Measurements from ENCODE around the gene ADAT3.
A peak's percentile ranks its signal among the peaks of the same experiment; 100 is the strongest.

ADAT3 gene

DNA sequence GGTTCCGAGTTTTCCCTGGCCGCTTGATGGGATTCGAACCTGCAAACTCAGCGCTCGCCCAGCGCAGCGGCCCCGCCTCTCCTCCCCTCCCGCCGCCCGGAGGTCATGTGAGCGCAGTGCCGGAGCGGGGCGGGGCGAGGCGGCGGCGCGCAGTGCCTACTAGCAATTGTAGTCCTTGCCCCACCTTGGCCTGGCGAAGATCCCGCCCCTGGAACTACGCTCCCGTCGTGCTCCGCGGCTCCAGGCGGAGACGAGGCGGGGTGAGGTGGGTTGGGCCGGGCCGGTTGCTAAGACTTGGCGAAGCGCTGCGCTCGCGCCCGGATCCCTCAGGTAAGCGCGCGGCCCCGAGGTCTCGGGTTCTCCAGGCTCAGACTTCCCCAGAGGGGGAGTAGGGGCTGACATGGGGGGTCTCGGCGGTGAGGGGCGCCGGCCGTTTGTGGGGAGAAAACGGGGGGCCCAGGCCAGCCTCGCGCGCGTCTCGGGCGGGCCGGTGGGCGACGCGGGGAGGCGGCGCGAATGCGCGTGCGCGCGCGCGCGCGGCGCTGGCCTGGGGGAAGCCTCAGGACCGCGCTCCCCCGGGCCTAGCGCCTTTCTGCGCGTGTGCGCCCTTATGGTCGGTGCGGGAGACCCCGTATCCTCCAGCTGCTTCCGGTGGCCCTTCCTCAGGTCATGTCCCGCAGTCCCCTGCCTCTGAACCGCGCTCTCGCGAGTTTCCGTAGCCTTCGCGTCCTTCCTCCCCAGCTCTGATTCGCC is at the start of gene ADAT3, which contains the start of gene SCAMP4:
TSS of gene ADAT3 (plus strand) at position 290 of the 753 bp plus-strand sequence. CDS start 6,649 bp downstream, outside the sequence.
TSS of gene SCAMP4 (plus strand) at position 290 of the 753 bp plus-strand sequence. CDS start 9,621 bp downstream, outside the sequence.
- DNase-seq (ENCODE audit: low spot score), result peak; percentile 98

DNA sequence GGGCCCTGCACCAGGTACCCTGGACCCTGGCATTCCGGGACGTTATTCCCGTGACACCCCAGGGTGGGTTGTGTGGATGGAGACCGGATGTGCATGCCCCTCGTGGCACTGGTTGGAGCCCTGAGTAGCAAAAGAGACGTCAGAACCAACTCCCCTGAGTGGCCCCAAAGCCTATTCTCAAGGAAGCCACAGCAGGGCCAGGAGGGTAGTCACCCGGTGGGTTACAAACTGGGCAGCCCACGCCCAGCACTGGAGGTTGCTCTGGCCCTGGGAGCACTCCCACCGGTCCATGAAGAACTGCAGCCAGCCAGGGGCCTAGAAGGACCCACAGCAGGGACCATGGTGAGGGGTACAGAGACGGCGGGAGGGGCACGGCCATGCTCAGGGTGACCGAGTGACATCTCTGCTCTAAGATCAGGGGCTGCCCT is 49.4 kb upstream of the ADAT3 start:
- DNase-seq (ENCODE audit: low spot score), result peak; percentile 62

GRCh38 chr19:1856345-1856697 is 48.9 kb upstream of the ADAT3 start:
- DNase-seq (ENCODE audit: low spot score), result peak; percentile 73

DNA sequence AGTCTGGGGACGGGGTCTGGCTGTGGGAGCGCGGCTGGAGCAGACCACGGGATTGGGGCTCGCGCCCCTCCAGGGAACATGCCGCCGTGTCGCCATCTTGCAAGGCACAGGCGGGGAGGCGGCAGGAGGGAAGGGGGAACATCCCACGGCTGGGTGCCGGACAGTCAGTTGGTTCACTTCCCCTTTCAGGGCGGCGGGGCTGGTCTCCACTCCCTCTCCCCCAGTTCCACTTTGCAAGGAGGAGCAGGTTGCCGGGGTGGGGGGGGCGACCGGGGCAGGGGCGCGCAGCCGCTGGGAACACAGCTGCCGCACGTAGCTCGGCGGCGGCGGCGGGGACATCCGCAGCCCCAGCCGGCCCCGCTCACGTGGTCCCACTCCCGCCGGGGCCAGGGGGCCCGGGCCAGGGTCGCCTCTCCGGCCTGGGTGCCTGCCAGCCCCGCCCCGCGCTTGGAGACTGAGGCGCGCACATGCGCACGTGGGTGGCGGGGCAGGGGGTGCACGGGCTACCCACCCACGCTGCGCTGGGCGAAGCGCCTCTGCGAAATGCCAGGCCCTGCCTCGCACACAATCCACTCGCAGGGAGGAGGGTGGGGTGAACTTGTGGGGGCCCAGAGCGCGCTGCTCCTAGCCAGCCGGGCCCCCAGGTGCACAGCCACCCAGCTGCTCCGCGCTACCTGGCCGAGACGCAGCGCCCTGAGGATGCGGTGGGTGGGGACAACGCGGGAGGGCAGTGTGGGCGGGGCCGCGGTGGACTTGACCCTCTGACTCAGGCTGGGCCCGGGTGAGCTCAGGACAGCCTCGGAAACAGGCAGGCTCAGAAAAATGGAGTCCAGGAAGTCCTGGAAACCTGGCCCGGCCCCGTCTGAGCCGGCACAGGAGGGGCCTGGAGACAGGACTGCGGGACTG is 48.2 kb upstream of the ADAT3 start:
- peak; percentile 83 for DNase-seq (ENCODE audit: low spot score)

DNA sequence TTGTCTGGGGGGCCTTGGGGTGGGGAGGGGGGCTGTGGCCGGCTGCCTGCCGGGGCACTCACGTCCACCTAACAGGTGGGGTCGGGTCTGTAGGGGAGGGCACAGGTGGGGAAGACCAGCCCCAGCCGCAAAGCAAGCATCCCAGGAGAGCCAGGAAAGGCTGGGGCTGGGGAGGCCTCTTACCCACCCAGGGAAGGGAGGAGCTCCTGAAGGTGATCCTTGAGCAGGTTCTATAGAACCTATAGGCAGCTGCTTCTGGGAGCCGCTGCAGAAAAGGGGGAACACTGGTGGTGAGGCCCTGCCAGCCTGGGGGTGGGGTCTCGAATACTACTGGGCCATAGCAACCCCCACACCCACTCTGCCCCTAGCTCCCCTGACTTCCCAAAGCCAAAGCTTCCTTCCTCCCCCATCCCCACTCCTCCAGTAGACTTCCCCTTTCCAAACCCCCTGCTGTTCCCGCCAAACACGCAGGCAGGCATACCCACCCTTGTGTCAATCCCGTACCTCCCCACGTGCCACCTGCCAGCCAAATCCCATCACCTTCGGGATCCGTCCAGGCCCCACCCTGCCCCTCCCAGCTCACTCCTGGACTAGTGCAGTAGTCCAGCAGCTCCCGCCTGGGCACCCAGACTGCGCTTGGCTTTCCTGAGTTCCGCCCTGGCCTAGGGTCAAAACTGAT is 47.4 kb upstream of the ADAT3 start:
- DNase-seq (ENCODE audit: low spot score), result no peak

DNA sequence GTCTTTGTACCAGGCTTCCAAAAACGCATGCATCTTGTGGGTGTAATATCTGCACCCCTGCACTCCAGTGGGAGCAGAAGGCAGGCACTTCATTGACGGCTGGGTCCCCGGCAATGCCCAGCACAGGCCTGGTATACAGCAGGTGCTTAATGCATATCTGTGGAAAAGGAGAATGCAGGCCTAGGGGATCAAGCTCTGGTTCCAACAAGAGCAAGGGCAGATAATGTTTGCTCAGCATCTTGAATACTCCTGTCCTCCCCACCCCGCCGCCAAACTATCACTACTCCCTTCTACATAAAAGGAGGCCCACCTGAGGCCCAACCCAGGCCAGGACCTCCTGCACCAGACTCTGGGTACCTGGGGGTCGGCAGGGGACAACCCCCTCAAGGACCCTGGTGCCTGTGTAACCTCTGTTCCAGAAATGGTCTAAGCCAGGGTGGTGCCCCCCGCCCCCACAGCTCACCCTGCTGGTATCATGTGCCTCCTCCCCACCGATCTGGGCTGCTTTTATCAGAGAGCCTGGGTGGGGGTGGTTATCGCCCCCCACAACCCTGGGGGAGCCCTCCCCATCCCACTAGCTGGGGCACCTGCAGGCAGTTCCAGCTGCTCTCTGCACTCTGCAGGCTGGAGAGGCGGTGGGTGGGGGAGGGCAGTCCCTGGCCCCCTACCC is 46.7 kb upstream of the ADAT3 start:
- DNase-seq (ENCODE audit: low spot score), result peak; percentile 44

DNA sequence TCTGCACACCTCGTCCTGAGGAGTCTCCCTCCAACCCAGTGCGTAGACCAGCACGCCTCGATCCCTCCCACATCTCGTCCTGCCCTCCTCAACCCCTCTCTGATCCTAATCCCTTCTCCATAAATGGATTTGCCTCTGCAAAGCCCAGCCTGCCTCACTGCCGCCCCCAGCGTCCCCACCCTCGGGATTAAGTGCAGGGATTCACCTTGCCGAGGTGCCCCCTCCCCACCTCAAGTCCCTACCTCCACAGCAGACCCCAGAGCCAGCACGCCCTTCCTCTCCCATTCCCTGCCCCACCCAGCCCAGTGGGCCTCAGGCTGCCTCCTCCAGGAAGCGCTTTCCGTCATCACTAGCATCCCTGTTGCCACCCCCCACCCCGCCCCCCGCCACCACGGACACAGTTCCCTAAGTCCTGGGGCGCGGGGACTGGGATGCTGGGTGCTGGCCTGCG is 45.8 kb upstream of the ADAT3 start:
- DNase-seq (ENCODE audit: low spot score), result no peak

DNA sequence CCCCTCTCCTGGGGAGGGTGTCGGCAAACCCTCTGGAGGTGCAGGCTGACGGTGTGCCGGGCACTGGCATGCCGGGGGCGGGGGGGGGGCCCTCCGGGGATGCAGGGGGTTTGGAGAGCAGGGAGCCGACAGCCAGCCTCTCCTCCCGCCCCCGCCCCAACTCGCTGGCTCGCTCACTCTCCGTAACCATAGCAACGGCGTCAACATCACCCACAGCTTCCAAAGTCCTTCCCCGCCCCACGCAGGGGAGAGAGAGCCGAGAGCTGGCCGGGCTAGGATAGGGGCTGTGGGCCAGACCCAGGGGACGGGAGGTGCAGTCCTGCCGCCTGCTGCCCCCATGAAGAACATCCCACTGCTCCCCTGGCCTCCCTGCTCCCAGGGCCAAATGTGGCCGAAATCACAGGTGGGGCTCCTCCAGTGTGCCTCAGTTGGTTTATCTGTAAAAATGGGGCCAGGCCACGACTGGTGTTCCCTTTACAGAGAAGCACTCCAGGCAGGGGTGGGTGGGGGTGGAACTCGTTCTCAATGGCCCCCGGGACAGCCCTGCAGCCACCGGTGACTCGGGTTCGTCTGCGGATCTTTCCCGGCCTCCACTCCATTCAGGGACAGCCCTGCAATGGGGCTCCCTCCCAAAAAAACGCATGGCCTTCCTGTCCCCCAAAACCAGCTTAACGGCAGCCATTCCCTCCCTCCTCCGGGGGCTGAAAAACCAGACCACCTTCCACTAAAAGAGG is 45.0 kb upstream of the ADAT3 start:
- DNase-seq (ENCODE audit: low spot score), result peak; percentile 53

- no peak for DNase-seq (ENCODE audit: low spot score)
These were observed 44.2 kb upstream of the ADAT3 start for GRCh38 chr19:1860821-1861598.

DNA sequence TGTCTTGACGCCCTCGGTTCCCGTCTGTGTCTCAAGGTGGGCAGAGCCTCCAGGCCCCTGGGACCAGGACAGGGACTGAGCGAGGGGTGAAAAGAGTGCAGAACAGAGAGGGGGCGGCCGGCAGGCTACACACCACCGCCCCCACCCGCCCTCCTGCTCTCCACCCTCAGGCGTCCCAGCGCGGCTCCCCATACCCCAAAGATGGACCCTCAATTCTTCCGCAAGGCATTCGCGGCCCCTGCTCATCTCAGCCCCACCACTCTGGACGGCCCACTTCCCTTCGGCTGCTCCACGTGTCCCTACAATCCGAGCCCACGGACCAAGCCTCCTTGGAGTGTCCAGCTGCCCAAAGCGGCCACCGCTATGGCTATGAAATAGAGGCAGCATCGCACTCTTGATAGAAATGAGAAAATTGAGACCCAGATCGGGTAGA is 43.6 kb upstream of the ADAT3 start:
- DNase-seq (ENCODE audit: low spot score), result no peak

DNA sequence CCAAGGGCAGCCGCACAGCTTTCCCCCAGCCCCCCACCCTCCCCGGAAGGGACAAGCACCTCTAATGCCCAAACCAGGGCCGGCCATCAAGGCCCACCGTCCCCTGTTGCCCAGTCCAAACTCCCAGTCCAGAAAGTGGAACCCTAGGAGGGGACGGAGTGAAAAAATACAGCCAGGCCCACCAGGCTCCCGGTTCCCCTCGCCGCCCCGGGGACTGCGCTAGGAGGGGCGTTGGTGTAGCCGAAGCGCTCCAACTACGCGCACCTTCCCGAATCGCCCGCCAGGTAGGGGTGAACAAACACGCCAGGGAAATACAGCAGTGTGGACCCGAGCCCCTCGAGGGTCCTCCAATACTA is 43.2 kb upstream of the ADAT3 start:
- DNase-seq (ENCODE audit: low spot score), result no peak

DNA sequence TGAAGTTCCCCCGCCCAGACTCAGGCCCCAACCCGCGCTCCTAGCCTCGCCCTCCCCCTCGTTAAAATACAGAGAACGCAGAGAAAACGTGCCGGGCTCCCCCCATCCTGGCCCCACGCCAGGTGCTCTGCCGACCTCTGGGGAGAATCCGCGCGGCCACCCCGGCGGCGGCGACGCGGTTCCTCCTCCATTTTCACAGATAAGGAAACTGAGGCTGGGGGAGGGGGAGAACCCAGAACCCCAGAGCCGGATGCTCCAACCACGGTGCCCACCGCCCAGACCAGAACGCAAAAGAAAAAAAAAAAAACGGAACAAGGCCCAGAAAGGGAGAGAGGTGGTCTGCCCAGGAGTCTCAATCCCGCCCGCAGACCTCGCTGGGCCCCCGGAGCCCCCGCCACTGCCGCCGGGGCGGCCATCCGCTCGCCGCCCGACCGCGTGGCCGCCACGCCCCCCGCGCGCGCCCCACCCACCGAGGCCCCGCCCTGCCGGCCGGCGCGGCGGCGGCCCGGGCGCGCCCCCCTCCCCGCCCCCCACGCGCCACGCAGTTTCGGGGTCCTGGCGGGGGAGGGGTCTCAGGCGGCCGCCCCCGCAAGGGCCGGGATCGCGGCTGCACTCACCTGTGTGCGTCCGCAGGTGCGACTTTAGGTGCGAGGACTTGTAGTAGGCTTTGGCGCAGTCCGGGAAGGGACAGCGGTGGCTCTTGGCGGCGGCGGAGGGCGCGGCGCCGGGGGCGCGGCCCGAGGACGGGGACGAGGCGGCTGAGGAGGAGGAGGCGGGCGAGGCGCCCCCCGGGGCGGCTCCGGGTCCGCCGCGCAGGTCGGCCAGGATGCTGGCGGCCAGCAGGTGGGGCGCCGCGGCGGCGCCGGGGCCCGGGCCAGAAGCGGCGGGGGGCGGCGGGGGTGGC is 42.5 kb upstream of the ADAT3 start:
- DNase-seq (ENCODE audit: low spot score), result peak; percentile 77

- no peak for DNase-seq (ENCODE audit: low spot score)
These were observed 41.9 kb upstream of the ADAT3 start, which contains the start of gene KLF16 for GRCh38 chr19:1863328-1863637. Gene KLF16 (minus strand): TSS chr19:1863579. CDS start chr19:1863497, 82 bp downstream.

DNA sequence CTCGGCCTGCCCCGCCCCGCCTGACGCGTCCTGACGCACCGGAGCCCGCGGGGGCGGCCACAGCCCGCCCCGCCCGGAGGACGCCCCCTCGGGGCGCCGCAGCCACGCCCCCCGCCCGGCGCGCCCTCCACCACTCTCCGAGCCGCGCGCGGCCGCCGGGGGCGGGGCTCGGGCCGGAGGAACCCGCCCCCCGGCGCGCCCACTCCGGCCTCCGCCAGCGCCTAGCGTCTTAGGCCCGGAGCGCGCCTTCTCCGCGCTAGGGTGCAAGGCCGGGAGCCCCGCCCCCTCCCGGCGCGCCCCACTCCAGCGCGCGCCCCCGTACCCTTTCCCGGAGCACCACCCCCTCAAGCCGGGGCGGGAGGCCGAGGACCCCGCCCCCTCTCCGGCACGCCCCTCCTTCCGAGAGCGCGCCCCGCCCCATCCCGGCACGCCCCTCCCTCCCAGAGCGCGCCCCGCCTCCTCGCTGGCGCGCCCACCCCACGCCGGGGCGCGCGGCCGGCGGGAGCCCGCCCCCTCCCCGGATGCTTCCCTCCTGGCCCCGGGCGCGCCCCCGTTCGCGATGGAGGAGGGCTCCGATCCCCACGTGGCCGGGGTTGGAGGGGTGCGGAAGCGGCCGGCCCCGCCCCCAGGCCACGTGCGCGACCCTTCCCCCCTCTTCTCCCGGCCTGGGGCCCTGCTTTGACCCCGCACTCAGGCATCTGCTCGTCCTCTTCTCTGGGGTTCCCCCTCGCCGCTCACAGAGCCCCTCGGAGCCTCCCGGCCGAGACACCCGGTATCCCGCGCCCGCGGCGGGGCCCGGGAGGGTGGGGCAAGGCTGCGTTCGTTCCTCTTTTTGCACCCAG is 41.3 kb upstream of the ADAT3 start:
- peak; percentile 94 for DNase-seq (ENCODE audit: low spot score)

DNA sequence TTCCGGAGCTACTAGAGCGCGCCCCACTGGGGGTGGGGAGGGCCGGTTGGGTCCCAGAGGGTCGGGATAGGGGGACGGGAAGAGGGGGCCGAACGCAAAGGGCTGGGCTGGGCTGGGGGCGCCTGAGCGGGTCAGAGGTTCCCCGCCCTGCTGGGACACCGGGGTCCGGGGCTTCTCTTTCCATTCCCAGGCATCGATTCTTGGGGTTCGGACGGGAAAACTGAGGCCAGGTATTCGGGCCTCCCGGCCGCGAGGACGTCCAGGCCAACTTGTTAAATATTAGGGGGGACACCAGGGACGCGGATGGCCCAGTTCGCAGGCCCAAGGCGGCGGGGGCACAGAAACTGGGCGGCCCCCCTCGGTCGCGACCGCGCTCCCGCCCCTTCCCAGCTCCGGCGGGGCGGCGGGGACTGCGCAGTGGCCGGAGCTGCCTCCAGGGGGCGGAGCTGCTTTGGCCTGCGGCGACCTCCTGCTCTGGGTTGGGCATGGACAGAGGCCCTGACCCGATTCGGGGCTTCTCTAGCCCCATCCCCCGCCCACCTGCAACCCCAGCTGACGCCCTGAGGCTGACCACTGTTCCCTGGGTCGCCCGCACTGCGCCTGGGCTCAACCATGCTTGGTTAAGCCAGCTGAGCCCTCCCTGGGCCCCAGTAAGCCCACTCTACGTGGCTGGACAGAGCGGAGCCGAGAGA is 40.6 kb upstream of the ADAT3 start:
- peak; percentile 76 for DNase-seq (ENCODE audit: low spot score)

DNA sequence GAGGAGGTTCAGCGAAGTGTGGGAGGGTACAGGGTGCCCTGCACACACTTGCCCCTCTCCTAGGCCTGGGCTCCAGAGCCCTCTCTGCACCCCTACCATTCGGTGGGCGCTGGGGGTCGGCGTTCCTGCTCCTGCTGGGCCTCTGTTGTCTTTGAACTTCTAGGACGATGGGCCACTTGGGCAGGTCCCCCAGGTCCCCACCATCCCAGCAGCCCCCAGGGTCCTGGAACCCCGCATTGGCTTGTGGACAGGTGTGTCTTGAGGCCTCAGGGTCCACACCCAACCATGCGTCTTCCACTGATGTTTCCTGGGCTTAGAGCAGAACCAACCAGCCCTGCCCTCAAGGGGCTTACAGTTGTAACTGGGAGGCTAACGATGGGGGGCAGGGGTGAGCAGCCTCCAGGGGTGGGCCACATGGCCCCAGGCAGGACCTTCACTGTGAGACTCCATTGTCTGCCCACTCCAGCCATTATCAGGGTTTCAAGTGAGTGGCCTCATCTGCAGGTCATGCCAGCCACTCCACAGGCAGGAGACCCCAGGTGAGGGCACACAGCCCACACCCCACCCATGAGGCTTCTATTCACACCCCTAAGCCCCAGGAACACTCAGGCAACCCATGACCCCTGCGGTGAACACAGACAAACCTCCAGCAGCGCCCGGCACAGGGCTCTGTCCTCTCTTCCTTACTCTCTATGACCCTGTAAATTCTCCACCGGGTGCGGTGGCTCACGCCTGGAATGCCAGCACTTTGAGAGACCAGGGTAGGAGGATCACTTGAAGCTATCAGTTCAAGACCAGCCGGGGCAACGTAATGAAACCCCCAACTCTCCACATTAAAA is 39.8 kb upstream of the ADAT3 start:
- no peak for DNase-seq (ENCODE audit: low spot score)
